Keratinocyte (primary cell): ENCODE measurements around the gene PDIA4. TPM values are rescaled to one million over a fixed set of nuclear protein-coding genes. Genes with fewer than 3 reads are reported as not detected.

Experiments
- DNase-seq: peaks from one replicate; pipeline ENCODE4 v3.0.0-alpha.2; 2011; ENCODE audit warnings: low read depth, missing footprints, low spot score
- FAIRE-seq: peaks from 2 replicates; lab custom pipeline; 2011; peaks lifted over from hg19 to GRCh38; lab: Jason Lieb, UNC
- H2AFZ ChIP-seq: 2 replicates; pipeline ENCODE4 v1.6.0; 2012; ENCODE audit warnings: low read length, control low read depth, inconsistent platforms; ENCODE audit not compliant: control insufficient read depth
- H3K27ac ChIP-seq: 2 replicates; pipeline ENCODE4 v1.5.1; 2011; ENCODE audit warnings: low read length; ENCODE audit not compliant: control insufficient read depth, insufficient read depth
- H3K27me3 ChIP-seq: 3 replicates; pipeline ENCODE4 v1.6.0; 2011; ENCODE audit warnings: low read length; ENCODE audit not compliant: control insufficient read depth, insufficient read depth; ENCODE audit errors: extremely low read depth
- H3K36me3 ChIP-seq, 2 experiments: 2 replicates in 1 of 2; 3 replicates in 1 of 2; pipeline ENCODE4 v1.5.1; 2011; ENCODE audit warnings: low read length in 2 of 2, mild to moderate bottlenecking in 1 of 2; ENCODE audit not compliant: control insufficient read depth in 2 of 2, insufficient read depth in 2 of 2; ENCODE audit errors: extremely low read depth in 1 of 2
- H3K4me1 ChIP-seq: 3 replicates; pipeline ENCODE4 v1.5.1; 2011; ENCODE audit warnings: low read length; ENCODE audit not compliant: control insufficient read depth, insufficient read depth; ENCODE audit errors: extremely low read depth
- H3K4me2 ChIP-seq: 3 replicates; pipeline ENCODE4 v1.6.0; 2011; ENCODE audit warnings: low read depth, low read length; ENCODE audit not compliant: control insufficient read depth, insufficient read depth; ENCODE audit errors: extremely low read depth
- H3K4me3 ChIP-seq, 3 experiments: fragments of 200-600 bp in 1 of 3; sonication (generic) in 1 of 3; 2 replicates in 2 of 3; 3 replicates in 1 of 3; pipeline ENCODE4 v1.5.1; 2011 to 2016; ENCODE audit warnings: low read length in 3 of 3, mild to moderate bottlenecking in 3 of 3, control low read depth in 2 of 3, inconsistent platforms in 1 of 3, low read depth in 1 of 3, mixed read lengths in 1 of 3, mixed run types in 1 of 3, moderate library complexity in 1 of 3; ENCODE audit not compliant: control insufficient read depth in 2 of 3, insufficient read depth in 2 of 3; ENCODE audit errors: extremely low read depth in 1 of 3
- H3K79me2 ChIP-seq: 2 replicates; pipeline ENCODE4 v1.6.0; 2012; ENCODE audit warnings: low read length; ENCODE audit not compliant: control insufficient read depth, insufficient read depth
- H3K9ac ChIP-seq: 3 replicates; pipeline ENCODE4 v1.6.0; 2011; ENCODE audit warnings: low read length; ENCODE audit not compliant: control insufficient read depth, insufficient read depth; ENCODE audit errors: extremely low read depth
- H3K9me1 ChIP-seq: 3 replicates; pipeline ENCODE4 v1.6.0; 2011; ENCODE audit warnings: low read length; ENCODE audit not compliant: control insufficient read depth, insufficient read depth; ENCODE audit errors: extremely low read depth
- H3K9me3 ChIP-seq: 2 replicates; pipeline ENCODE4 v1.5.1; 2012; ENCODE audit warnings: low read depth, low read length; ENCODE audit not compliant: control insufficient read depth
- H4K20me1 ChIP-seq: 3 replicates; pipeline ENCODE4 v1.6.0; 2011; ENCODE audit warnings: low read length; ENCODE audit not compliant: control insufficient read depth, insufficient read depth; ENCODE audit errors: extremely low read depth
- EZH2 ChIP-seq: IDR thresholded peaks from one replicate; pipeline ENCODE4 v1.6.1; 2012; ENCODE audit warnings: inconsistent platforms, mild to moderate bottlenecking, low read length, moderate library complexity
- dilution Hi-C: fragments of 300-500 bp; cut with MboI; formaldehyde crosslinking; loops from one replicate; pipeline ENCODE4 v1.7.0; 2020; ENCODE audit warnings: low sequenced_read_pairs; ENCODE audit not compliant: extremely low pct_ligation_motif_present
- polyA plus RNA-seq, 5 experiments: library from polyadenylated mRNA; depleted of rRNA in 3 of 5; stranded (reverse) in 3 of 5; stranded (forward) in 1 of 5; unstranded in 1 of 5; fragments of >200 nt; gene quantifications; 1 replicate in 1 of 5; 2 replicates in 3 of 5; 3 replicates in 1 of 5; pipeline versions ENCODE4 v1.2.1 to v1.2.3, GENCODE V29; 2011 to 2012; ENCODE audit warnings: missing spikeins in 2 of 5, low read depth in 1 of 5, low replicate concordance in 1 of 5
- TF ChIP-seq, protein P1 (sequence below), 3 experiments: IDR thresholded peaks in 1 of 3; conservative IDR thresholded peaks in 1 of 3; optimal IDR thresholded peaks in 1 of 3; 2 replicates in 2 of 3; 3 replicates in 1 of 3; pipeline versions ENCODE3 to v1.5.1; 2011; ENCODE audit warnings: low read length in 3 of 3, mild to moderate bottlenecking in 3 of 3, moderate library complexity in 2 of 3, control low read depth in 1 of 3, inconsistent platforms in 1 of 3; ENCODE audit not compliant: insufficient read depth in 2 of 3; ENCODE audit errors: extremely low read depth in 1 of 3

PDIA4 gene
- polyA plus RNA-seq, 1 donor (not counting 4 experiments of a cell fraction or from before 2014, with no cell fraction given), result 145 TPM

DNA sequence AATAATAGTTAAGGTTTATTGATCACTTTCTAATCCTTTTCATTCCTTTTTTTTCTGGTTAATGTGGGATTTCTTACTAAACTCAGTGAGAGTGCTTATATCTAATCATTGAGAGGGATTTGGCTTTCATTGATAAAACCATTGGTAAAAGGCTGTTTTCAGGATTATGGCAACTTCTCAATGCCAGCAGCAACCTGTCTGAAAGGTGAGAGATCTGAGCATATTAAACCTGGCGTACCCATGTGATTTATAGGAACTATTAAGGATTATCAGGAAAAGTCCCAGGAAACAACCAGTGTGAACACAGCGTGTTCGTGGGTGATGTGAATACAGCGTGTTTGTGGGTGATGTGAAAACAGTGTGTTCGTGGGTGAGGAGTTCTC lies 65.9 kb downstream of the PDIA4 start:
- Histone ChIP-seq H3K27ac (no peak overlapping the region), H3K9ac (peak overlapping the region; percentile 69), H3K9me1 (no peaks in the 10 kb centered on the region), H3K4me2 (peak overlapping the region; percentile 79), H3K79me2 (no peaks in the 10 kb centered on the region), H3K27me3 (no peaks in the 10 kb centered on the region), H3K36me3 (no peaks in the 10 kb centered on the region), H2AFZ (peak overlapping the region; percentile 94), H3K4me3 (peak overlapping the region; percentile 47 to 93 (median 81)), H4K20me1 (no peaks in the 10 kb centered on the region), H3K4me1 (peaks cover 9% of the 10 kb centered on the region), H3K9me3 (no peaks in the 10 kb centered on the region)
- TF ChIP-seq EZH2, result no peak
- TF ChIP-seq, protein P1, sequence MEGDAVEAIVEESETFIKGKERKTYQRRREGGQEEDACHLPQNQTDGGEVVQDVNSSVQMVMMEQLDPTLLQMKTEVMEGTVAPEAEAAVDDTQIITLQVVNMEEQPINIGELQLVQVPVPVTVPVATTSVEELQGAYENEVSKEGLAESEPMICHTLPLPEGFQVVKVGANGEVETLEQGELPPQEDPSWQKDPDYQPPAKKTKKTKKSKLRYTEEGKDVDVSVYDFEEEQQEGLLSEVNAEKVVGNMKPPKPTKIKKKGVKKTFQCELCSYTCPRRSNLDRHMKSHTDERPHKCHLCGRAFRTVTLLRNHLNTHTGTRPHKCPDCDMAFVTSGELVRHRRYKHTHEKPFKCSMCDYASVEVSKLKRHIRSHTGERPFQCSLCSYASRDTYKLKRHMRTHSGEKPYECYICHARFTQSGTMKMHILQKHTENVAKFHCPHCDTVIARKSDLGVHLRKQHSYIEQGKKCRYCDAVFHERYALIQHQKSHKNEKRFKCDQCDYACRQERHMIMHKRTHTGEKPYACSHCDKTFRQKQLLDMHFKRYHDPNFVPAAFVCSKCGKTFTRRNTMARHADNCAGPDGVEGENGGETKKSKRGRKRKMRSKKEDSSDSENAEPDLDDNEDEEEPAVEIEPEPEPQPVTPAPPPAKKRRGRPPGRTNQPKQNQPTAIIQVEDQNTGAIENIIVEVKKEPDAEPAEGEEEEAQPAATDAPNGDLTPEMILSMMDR (optimal IDR thresholded peaks at IDR 0.05 in 1 of 3, IDR thresholded peaks at IDR 0.05 in 1 of 3, conservative IDR thresholded peaks at IDR 0.05 in 1 of 3; ENCODE audit: extremely low read depth in 1 of 3, insufficient read depth in 2 of 3, low read length in 3 of 3), result no peak
- no peak for DNase-seq
- dilution Hi-C loops, result no loop called here
- no peak for FAIRE-seq

- Histone ChIP-seq H3K9ac (no peak overlapping the region), H3K4me3 (no peak overlapping the region), H3K4me1 (peaks cover 9% of the 10 kb centered on the region), H3K36me3 (no peaks in the 10 kb centered on the region), H3K27ac (no peak overlapping the region), H4K20me1 (no peaks in the 10 kb centered on the region), H2AFZ (no peak overlapping the region), H3K4me2 (no peak overlapping the region), H3K9me3 (no peaks in the 10 kb centered on the region), H3K9me1 (no peaks in the 10 kb centered on the region), H3K79me2 (no peaks in the 10 kb centered on the region), H3K27me3 (no peaks in the 10 kb centered on the region)
- DNase-seq, result no peak
- dilution Hi-C loops, result no loop called here
- no peak for TF ChIP-seq EZH2
- TF ChIP-seq, protein P1 (optimal IDR thresholded peaks at IDR 0.05 in 1 of 3, IDR thresholded peaks at IDR 0.05 in 1 of 3, conservative IDR thresholded peaks at IDR 0.05 in 1 of 3; ENCODE audit: extremely low read depth in 1 of 3, insufficient read depth in 2 of 3, low read length in 3 of 3), result no peak
- no peak for FAIRE-seq
These were observed 68.6 kb downstream of the PDIA4 start for GRCh38 chr7:148959726-148960125.
